HG03457 (cell line): Measurements from ENCODE around the gene SCAPER.
"Not testable (repeated sequence)": the region's sequence is repeated elsewhere in the genome, so short reads cannot be mapped to it uniquely, and the experiment has no call there.

Experiments used
- ATAC-seq: cut with Tn5 transposase; IDR thresholded peaks from one replicate; pipeline ENCODE4 v1.9.1; 2021; ENCODE audit warnings: moderate number of reproducible peaks; ENCODE audit not compliant: unreplicated experiment

The SCAPER gene

DNA sequence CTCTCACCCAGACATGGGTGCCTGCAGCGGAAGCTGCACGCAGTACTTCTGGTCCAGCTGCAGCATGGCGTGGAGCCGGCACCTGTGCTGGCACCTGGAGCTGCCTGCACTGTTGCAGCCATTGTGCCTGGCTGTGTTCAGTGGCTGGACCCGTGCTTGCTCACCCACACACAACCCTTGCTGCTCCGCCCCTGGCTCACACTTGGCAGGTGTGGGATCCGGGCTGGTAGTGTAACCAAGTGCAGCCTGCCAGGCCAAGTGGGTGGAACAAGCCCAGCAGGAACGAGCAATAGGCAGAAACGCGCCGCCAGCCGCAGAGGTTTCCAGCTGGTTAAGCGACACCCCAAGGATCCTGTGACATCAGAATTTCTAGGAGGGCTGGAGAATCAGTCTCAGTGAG is 11.2 kb upstream of the SCAPER start:
- no peak for ATAC-seq

DNA sequence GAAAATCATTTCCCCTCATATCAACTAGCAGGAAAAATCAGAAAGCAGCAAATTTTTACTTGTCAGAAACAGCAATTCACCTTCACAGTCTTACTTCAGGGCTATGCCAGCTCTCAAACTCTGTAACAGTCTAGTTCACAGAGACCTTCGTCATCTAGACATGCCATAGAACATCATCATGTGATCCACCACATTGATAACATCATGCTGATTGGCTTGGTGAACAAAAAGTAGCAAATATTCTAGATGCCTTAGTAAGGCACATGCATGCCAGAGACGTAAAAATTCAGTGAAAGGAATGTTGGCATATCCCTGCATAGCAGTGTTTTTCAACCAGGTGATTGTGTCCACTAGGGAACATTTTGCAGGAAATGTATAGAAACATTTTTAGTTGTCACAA is 8.6 kb upstream of the SCAPER start:
- ATAC-seq = no peak

DNA sequence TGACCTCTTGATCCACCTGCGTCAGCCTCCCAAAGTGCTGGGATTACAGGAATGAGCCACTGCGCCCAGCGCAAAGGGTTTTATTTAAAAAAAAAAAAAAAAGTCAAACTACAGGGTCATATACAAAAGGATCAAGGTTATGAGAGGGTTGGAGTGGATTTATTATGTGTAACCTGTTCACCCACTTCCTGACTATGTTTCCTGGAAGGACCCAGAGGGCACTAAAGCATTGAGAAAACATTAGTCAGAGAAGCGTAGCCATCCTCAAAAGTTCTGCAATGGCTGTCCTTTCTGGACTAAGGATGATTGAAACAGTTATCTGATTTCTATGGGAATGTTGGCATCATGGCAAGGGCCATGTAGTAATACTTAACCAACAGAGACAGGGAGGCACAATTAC is 7.3 kb upstream of the SCAPER start:
- no peak for ATAC-seq

DNA sequence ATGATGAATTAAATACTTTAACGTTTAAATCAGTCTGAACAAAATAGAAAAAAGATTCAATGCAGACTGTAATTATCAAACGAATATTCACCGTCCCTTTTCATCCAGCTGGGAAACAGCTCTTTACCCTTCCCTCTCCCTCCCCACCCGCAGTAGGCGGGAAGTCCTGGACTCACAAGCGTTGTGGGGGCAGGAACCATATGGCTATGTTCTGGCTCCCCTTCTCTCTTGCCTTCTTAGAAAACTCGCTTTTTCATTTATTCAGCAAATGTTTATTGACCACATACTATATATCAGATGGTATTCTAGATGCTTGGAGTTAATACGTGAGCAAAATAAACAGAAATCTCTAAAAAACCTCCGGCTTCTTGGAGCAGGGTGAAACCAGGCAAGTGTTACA is 715 bp upstream of the SCAPER start:
- ATAC-seq = no peak

DNA sequence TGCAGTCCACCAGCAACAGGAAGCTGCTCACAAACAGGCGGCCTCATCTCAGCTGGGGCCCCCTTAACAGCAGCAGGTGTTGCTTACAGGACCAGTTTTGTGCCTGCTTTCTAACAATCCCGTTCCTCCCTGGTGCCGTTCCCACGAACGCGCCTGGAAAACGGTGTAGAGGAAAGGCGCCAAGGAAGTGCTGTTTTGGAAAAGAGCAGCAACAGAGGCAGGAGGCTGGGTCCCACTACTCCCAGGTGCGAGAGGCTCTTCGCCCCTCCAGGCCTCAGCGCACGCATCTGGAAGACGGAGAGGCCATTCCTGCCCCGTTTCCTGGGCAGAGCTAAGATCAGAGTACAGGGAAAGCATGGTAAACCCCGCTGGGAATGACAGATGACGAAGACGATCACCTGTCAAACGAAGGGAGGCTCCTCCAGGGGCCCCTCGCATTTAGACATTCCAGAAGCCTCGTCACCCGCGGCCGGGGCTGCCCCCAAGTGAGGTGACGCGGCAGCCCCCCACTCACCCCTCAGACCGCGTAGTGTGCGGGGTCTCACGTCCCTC is 603 bp downstream of the SCAPER start:
- peak; percentile 7 for ATAC-seq

DNA sequence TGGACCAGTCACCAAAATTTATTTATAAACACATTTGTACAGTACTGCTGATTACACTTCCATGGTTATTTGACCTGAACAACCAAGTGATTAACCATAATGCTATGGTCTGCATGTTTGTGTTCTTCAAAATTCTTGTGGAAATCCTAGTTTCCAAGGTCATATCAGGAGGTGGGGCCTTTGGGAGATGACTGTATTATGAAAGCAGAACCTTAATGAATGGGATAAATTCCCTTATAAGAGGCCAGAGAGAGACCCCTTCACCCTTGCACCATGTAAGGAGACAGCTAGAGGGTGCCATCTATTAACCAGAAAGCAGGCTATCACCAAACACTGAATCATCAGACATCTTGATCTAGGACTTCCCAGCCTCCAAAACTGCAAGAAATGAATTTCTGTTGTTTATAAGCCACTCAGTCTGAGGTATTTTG is 1.9 kb downstream of the SCAPER start:
- no peak for ATAC-seq

DNA sequence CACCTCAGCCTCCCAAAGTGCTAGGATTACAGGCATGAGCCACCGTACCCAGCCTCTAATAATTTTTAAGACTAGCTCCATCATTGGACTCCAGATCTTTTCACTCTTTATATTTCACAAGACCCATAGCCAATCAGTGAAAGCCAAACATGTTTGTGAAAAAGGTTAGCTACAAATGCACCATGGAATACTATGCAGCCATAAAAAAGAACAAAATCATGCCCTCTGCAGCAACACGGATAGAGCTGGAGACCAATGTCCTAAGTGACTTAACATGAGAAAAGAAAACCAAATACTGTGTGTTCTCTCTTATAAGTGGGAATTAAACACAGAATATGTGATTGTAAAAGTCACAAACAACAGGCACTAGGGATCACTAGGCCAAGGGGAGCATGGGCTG is 3.2 kb downstream of the SCAPER start:
- no peak for ATAC-seq

DNA sequence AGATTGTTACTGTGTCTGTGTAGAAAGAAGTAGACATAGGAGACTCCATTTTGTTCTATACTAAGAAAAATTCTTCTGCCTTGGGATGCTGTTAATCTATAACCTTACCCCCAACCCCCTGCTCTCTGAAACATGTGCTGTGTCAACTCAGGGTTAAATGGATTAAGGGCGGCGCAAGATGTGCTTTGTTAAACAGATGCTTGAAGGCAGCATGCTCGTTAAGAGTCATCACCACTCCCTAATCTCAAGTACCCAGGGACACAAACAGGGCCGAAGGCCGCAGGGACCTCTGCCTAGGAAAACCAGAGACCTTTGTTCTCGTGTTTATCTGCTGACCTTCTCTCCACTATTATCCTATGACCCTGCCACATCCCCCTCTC is 5.2 kb downstream of the SCAPER start:
- not testable (repeated sequence) for ATAC-seq

DNA sequence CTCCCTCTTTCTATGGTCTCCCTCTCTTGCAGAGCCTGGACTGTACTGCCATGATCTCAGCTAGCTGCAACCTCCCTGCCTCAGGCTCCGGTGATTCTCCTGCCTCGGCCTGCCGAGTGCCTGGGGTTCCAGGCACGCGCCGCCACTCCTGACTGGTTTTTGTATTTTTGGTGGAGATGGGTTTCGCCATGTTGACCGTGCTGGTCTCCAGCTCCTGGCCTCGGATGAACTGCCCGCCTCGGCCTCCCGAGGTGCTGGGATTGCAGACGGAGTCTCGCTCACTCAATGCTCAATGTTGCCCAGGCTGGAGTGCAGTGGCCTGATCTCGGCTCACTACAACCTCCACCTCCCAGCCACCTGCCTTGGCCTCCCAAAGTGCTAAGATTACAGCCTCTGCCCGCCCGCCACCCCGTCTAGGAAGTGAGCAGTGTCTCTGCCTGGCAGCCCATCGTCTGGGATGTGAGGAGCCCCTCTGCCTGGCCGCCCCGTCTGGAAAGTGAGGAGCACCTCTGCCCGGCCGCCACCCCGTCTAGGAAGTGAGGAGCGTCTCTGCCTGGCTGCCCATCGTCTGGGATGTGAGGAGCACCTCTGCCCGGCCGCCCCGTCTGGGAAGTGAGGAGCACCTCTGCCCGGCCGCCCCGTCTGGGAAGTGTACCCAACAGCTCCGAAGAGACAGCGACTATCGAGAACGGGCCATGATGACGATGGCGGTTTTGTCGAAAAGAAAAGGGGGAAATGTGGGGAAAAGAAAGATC is 5.8 kb downstream of the SCAPER start:
- not testable (repeated sequence) for ATAC-seq

DNA sequence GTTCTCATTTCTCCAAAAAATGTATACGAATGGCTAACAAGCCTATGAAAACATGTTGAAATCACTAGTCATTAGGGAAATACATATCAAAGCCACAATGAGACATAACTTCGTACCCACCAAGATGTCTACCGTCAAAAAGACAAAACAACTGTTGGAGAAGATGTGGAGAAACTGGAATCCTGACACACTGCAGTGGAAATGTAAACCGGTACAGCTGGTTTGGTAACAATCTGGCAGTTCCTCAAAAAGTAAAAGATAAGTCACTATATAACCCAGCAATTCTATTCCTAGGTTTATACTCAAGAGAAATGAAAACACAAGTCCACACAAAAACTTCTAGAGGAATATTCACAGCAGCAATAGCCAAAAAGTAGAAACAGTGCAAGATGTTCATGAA is 7.0 kb downstream of the SCAPER start:
- ATAC-seq = no peak

DNA sequence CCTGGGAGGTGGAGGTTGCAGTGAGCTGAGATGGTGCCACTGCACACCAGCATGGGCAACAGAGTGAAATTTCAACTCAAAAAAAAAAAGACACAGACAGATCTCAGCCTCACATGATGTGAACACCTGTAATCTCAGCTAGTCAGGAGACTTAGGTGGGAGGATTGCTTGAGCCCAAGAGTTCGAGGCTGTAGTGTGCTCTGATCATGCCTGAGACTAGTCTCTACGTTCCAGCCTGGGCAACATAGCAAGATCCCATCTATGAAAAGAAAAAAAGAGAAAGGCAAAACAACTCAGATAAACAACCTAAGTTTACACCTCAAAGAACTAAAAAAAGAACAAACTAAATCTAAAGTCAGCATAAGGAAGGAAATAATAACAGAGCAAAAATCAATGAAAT is 11.0 kb downstream of the SCAPER start:
- ATAC-seq = no peak

DNA sequence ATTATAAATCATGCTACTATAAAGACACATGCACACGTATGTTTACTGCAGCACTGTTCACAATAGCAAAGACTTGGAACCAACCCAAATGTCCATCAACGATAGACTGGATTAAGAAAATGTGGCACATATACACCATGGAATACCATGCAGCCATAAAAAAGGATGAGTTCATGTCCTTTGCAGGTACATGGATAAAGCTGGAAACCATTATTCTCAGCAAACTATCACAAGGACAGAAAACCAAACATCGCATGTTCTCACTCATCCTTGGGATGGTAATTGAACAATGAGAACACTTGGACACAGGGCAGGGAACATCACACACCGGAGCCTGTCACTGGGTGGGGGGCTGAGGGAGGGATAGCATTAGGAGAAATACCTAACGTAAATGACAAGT is 12.3 kb downstream of the SCAPER start:
- not testable (repeated sequence) for ATAC-seq

DNA sequence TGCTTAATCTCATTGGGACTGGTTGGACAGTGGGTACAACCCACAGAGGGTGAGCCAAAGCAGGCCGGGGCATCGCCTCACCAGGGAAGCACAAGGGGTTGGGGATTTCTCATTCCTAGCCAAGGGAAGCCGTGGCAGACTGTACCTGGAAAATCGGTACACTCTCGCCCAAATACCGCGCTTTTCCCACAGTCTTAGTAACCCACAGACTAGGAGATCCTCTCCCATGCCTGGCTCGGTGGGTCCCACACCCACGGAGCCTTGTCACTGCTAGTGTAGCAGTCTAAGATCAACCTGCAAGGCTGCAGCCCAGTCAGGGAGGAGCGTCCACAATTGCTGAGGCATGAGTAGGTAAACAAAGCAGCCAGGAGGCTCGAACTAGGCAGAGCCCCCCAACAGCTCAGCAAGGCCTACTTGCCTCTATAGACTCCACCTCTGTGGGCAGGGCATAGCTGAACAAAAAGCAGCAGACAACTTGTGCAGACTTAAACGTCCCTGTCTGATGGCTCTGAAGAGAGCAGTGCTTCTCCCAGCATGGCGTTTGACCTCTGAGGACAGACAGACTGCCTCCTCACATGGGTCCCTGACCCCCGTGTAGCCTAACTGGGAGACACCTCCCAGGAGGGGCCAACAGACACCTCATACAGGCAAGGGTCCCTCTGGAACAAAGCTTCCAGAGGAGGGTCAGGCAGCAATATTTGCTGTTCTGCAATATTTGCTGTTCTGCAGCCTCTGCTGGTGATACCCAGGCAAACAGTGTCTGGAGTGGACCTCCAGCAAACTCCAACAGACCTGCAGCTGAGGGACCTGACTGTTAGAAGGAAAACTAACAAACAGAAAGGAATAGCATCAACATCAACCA is 17.6 kb downstream of the SCAPER start:
- not testable (repeated sequence) for ATAC-seq

DNA sequence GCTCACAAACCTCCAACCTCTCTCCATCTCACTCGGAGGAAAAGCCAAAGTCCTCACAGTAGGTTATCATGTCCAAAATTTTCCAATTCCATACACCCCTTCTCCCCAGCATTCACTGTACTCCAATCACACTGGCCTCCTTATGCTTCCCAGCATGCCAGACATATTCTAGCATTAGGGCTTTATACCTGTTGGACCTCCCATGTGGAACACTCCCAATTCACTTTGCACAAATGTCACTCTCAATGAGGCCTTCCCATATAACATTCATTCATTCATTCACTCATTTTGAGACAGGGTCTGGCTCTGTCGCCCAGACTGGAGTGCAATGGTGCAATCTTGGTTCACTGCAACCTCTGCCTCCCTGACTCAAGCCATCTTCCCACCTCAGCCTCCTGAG is 19.9 kb downstream of the SCAPER start:
- ATAC-seq = no peak

DNA sequence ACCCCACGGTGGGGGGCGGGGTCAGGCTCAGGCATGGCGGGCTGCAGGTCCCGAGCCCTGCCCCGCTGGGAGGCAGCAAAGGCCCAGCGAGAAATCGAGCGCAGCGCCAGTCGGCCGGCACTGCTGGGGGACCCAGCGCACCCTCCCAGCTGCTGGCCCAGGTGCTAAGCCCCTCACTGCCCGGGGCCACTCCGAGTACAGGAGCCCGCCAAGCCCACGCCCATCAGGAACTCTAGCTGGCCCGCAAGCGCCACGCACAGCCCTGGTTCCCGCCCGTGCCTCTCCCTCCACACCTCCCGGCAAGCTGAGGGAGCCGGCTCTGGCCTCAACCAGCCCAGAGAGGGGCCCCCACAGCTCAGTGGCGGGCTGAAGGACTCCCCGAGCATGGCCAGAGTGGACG is 29.2 kb downstream of the SCAPER start:
- ATAC-seq = no peak

DNA sequence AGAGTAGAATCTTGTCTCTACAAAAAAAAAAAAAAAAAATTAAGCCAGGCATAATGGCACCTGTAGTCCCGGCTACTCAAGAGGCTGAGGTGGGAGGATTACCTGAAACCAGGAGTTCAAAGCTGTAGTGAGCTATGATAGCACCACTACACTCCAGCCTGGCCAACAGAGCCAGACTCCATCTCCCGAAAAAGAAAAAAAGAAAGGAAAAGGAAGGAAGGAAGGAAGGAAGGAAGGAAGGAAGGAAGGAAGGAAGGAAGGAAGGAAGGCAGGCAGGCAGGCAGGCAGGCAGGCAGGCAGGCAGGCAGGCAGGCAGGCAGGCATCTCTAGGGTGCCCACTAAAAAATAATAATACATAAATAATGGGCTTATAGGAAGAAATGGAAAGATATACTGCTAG is 32.1 kb downstream of the SCAPER start:
- ATAC-seq = not testable (repeated sequence)

DNA sequence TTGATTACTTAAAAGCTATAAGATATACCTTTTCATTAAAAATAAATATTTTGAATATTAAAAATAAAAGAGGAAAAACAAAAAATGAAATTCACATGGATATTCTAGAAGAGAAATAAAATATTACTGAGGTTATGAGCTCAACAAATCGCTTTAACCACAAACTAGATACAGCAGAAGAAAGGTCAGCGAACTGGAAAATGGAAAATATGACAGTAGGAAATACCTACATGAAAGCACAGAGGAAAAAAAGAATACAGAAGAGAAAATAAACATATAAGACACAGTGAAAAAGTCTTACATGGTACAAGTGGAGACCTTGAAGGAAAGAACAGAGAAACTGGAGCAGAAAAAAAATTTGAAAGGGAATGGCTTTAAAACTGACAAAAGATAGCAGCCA is 33.2 kb downstream of the SCAPER start:
- no peak for ATAC-seq

DNA sequence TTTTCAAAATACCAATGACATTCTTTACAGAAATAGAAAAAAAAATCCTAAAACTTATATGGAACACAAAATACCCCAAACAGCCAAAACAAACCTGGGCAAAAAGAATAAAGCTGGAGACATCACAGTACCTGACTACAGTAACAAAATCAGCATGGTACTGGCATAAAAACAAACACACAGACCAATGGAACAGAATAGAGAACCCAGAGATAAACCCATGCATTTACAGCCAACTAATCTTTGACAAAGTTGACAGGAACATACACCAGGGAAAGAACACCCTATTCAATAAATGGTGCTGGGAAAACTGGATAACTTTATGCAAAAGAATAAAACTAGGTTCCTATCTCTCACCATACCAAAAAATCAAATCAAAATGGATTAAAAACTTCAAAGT is 36.4 kb downstream of the SCAPER start:
- ATAC-seq = no peak

DNA sequence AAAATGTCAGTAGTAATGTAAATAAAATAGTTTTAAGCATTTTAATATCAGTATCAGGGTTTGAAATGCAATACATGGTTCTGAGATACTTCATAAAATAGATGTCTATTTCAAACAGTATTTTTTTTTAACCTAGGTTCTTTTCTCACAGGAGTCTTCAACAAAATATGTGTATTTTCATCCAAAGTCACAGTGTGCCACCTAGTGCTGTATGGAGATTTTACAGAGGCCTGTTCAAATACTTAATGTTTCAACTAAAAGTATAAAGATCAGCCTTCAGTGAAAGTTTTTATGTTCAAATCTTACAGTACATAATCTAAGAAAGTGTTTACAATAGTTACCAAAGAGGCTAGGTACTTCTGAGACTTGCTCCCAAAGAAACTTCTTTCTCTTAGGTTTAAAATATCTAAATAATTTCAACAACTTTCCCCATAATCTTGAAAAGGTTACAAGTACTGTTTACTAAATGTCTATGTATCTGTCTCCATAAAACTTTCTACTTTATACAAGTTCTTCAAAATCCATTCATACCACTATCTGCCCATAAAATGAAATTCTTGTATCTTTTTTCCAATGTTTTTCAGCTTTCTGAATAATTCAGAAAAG is 38.3 kb downstream of the SCAPER start:
- no peak for ATAC-seq

DNA sequence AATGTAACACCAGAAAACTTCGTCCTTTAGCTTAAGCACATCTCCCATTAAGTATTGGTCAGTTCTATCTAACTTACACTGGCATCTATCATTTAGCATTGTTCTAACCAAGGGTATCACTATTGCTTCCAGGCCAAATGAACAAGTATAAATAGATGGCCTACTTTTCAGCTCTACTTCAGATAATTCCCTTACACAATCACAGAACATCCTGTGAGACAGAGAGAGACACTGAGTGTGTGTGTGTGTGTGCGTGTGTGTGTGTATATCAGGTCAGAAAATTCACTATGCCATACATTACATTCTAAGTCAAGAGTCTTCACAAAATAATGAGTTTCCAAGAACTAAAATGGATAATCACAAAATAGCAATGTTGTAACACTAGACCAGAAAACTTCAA is 39.1 kb downstream of the SCAPER start:
- ATAC-seq = no peak

DNA sequence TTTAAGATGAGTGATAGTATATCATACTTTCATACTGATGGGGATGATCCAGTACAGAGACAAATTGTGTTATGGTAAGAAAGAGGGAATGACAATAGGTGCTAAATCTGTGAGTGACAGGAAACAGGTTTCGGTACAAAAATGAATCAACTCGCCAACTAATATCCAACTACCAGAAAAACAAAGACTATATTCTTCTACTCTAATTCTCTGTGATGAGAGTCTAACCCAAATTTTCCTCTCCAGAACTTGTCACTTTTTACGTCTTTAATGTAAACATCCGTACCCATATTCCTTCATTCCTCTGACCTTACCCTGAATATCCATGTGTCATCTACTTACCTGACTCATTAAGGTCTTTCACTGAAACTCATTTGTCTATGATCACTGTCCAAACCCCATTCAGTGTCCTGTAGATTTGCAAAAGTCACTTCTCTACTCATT is 39.6 kb downstream of the SCAPER start:
- no peak for ATAC-seq

DNA sequence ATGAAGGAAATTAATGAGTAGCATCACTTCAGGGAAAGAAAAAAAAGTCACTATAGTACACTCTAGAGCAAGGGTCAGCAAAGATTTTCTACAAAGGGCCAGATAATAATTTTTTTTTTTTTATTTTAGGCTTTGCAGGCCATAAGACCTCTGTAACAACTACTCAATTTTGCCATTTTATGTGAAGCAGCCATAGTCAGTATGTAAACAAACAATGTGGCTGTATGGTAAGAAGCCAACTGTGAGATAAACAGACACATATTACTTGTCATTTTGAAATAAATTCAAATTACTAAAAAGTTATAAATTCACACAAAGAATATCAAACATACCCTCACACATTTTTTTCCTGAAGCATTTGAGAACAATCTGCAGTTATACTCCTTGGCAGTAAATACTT is 40.6 kb downstream of the SCAPER start:
- ATAC-seq = no peak
